Measurements from ENCODE around the gene CDH13.

- TF ChIP-seq CTCF (IDR thresholded peaks at IDR 0.05; ENCODE audit: low read depth, low read length, poor library complexity, severe bottlenecking) (no peak), EZH2phosphoT487 (IDR thresholded peaks at IDR 0.05; ENCODE audit: borderline replicate concordance, low read length) (no peak)
Observed at GRCh38 chr16:83437036-83437435, 810.3 kb downstream of the CDH13 start.

Data from DOHH2 (cell line).